Measurements from ENCODE around the gene FAM13A.
A peak's percentile ranks its signal among the peaks of the same experiment; 100 is the strongest.

The FAM13A gene

DNA sequence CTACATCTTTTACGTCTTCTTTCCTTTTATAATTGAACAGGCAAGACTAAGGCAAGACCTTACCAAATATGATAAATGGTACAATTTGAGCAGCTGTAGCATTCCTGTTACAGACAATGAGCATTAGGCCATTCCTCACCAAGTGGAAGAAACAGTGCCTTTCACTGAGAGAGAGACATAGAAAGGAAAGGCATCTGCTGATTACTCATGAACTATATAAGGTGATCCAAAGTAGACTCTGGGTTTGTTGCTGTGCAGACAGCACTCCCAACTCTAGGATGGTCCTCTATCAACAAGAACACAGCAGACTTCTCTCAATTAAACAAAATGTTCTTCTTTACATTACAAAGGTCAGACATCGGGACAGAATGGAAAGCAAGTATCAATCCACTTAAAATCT, 91.9 kb downstream of the FAM13A start:
- H3K36me3 ChIP-seq: no peaks in the 10 kb centered on the region
- TF ChIP-seq, protein P1, sequence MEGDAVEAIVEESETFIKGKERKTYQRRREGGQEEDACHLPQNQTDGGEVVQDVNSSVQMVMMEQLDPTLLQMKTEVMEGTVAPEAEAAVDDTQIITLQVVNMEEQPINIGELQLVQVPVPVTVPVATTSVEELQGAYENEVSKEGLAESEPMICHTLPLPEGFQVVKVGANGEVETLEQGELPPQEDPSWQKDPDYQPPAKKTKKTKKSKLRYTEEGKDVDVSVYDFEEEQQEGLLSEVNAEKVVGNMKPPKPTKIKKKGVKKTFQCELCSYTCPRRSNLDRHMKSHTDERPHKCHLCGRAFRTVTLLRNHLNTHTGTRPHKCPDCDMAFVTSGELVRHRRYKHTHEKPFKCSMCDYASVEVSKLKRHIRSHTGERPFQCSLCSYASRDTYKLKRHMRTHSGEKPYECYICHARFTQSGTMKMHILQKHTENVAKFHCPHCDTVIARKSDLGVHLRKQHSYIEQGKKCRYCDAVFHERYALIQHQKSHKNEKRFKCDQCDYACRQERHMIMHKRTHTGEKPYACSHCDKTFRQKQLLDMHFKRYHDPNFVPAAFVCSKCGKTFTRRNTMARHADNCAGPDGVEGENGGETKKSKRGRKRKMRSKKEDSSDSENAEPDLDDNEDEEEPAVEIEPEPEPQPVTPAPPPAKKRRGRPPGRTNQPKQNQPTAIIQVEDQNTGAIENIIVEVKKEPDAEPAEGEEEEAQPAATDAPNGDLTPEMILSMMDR (IDR thresholded peaks at IDR 0.05): no peak
- peaks cover 39 to 45% of the 10 kb centered on the region in 2 experiments for H3K4me1 ChIP-seq (ENCODE audit: control insufficient read depth in 1 of 2, insufficient read depth in 1 of 2, low read depth in 1 of 2, low read length in 1 of 2)
- no peak overlapping the region for H3K27ac ChIP-seq
- H3K9me3 ChIP-seq: no peaks in the 10 kb centered on the region
- no peak overlapping the region for H3K4me3 ChIP-seq (ENCODE audit: low read depth in 1 of 2, low read length in 1 of 2)
- H3K27me3 ChIP-seq: no peaks in the 10 kb centered on the region

DNA sequence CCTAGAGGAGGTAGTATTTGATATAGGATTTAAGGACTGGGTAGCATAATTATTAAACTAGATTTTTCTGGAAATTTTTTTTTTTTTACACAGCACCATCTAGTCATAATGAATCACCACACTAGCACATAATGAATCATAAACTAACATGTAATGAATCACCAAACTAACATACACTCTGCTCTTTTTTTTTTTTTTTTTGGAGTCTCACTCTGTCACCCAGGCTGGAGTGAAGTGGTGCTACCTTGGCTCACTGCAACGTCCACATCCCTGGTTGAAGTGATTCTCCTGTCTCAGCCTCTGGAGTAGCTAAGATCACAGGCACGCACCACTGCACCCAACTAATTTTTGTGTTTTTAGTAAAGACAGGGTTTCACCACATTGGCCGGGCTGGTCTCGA, 92.5 kb downstream of the FAM13A start:
- Histone ChIP-seq H3K4me1 (ENCODE audit: control insufficient read depth in 1 of 2, insufficient read depth in 1 of 2, low read depth in 1 of 2, low read length in 1 of 2) (peaks cover 45 to 52% of the 10 kb centered on the region in 2 experiments), H3K36me3 (no peaks in the 10 kb centered on the region), H3K27me3 (no peaks in the 10 kb centered on the region), H3K27ac (no peak overlapping the region), H3K9me3 (no peaks in the 10 kb centered on the region), H3K4me3 (ENCODE audit: low read depth in 1 of 2, low read length in 1 of 2) (no peak overlapping the region)
- TF ChIP-seq, protein P1 (IDR thresholded peaks at IDR 0.05): no peak

DNA sequence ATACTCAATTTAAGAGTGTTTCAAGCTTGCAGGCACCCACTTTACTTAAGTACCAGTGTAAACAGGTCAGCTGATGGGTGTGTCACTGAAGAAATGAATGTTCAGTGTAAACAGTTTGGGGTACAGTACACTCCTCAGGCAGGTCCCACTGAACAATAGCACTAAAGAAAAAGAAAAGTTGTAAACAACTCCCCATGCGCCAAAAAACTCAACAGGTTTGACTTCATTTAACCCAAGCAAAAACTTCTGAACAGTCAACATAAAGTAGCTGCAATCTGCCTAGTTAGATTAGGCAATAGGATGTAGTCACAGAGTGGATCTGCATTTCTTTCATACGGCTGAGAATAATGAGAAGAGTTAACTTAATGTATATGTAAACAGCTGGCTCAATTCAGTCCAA, 93.2 kb downstream of the FAM13A start:
- Histone ChIP-seq H3K9me3 (no peaks in the 10 kb centered on the region), H3K36me3 (no peaks in the 10 kb centered on the region), H3K27ac (peak overlapping the region; percentile 58), H3K27me3 (no peaks in the 10 kb centered on the region), H3K4me1 (ENCODE audit: control insufficient read depth in 1 of 2, insufficient read depth in 1 of 2, low read depth in 1 of 2, low read length in 1 of 2) (peaks cover 51 to 58% of the 10 kb centered on the region in 2 experiments), H3K4me3 (ENCODE audit: low read depth in 1 of 2, low read length in 1 of 2) (no peak overlapping the region)
- TF ChIP-seq, protein P1 (IDR thresholded peaks at IDR 0.05): no peak

DNA sequence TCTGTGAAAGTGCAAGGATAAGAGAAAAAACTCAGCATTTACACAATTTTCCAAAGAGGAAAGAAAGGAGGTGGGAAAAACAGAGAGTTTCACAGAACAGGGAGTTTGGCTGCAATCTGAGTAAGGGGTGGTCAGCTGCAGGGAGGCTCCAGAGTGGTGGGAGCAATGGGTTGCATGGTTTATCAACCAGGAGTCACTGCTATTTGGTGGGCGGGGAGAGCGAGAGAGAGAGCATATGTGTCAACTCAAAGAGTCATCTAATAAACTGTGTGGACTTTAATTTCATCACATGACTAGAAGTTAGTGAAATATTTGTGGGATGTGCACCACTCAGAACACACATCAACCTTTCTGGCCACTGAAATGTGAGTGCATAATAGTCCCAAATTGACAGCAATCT, 94.6 kb downstream of the FAM13A start:
- TF ChIP-seq, protein P1 (IDR thresholded peaks at IDR 0.05): no peak
- no peak overlapping the region for H3K4me3 ChIP-seq (ENCODE audit: low read depth in 1 of 2, low read length in 1 of 2)
- no peak overlapping the region for H3K27ac ChIP-seq
- H3K9me3 ChIP-seq: no peaks in the 10 kb centered on the region
- peaks cover 65 to 72% of the 10 kb centered on the region in 2 experiments for H3K4me1 ChIP-seq (ENCODE audit: control insufficient read depth in 1 of 2, insufficient read depth in 1 of 2, low read depth in 1 of 2, low read length in 1 of 2)
- H3K27me3 ChIP-seq: no peaks in the 10 kb centered on the region
- H3K36me3 ChIP-seq: no peaks in the 10 kb centered on the region

DNA sequence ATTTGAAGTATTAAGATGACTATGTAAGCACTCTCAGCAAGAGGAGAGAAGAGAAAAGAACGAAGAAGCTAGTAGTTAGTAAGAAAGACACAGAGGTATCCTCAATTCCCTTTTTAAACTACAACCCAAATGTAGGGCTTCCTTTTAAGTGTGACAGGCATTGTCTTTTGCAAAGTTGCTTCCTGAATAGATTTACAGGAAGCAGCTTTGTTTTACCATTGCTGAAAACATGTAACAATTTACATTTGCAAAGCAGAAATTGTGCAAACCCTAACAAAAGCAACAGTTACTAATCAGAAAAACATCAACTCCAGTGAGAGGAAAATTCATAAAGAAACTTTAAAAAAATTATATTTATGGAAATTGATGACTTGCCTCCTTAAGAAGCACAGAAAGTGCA, 96.4 kb downstream of the FAM13A start:
- Histone ChIP-seq H3K27ac (peak overlapping the region; percentile 83), H3K4me1 (ENCODE audit: control insufficient read depth in 1 of 2, insufficient read depth in 1 of 2, low read depth in 1 of 2, low read length in 1 of 2) (peaks cover 72 to 81% of the 10 kb centered on the region in 2 experiments), H3K36me3 (no peaks in the 10 kb centered on the region), H3K9me3 (no peaks in the 10 kb centered on the region), H3K4me3 (ENCODE audit: low read depth in 1 of 2, low read length in 1 of 2) (peak overlapping the region in 1 of 2 experiments; percentile 5), H3K27me3 (no peaks in the 10 kb centered on the region)
- TF ChIP-seq, protein P1 (IDR thresholded peaks at IDR 0.05): no peak

DNA sequence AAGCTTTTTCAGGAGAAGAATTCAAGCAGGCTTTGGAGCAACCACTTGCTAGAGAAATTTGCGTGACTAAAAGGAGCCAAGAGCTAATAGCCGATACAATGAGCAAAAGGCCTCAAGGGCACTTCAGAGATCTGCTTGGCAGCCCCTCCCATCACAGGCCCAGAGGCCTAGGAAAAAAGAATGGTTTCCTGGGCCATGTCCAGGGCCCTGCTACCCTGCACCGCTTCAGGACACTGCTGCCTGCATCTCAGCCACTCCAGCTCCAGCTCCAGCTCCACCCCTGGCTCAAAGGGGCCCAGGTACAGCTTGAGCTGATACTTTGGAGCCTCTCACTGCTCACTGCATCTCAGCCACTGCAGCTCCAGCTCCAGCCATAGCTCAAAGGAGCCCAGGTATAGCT, 98.9 kb downstream of the FAM13A start:
- no peak overlapping the region for H3K4me3 ChIP-seq (ENCODE audit: low read depth in 1 of 2, low read length in 1 of 2)
- peaks cover 71 to 80% of the 10 kb centered on the region in 2 experiments for H3K4me1 ChIP-seq (ENCODE audit: control insufficient read depth in 1 of 2, insufficient read depth in 1 of 2, low read depth in 1 of 2, low read length in 1 of 2)
- TF ChIP-seq, protein P1 (IDR thresholded peaks at IDR 0.05): no peak

More for the DNA sequence above, 98.9 kb downstream of the FAM13A start:
- H3K36me3 ChIP-seq: no peaks in the 10 kb centered on the region
- H3K27ac ChIP-seq: peak overlapping the region; percentile 66
- no peaks in the 10 kb centered on the region for H3K9me3 ChIP-seq
- H3K27me3 ChIP-seq: no peaks in the 10 kb centered on the region

Data from neutrophil (primary cell).